Measurements from ENCODE around the gene CUEDC1. TPM values are rescaled to one million over a fixed set of nuclear protein-coding genes. Genes with fewer than 3 reads are reported as not detected.

The CUEDC1 gene
- total and polyA plus RNA-seq, 2 of the 13 experiments (the other 11 are each of a cell fraction or from before 2014, with no cell fraction given) = 7.4 to 12.9 TPM

- TF ChIP-seq, protein P1, sequence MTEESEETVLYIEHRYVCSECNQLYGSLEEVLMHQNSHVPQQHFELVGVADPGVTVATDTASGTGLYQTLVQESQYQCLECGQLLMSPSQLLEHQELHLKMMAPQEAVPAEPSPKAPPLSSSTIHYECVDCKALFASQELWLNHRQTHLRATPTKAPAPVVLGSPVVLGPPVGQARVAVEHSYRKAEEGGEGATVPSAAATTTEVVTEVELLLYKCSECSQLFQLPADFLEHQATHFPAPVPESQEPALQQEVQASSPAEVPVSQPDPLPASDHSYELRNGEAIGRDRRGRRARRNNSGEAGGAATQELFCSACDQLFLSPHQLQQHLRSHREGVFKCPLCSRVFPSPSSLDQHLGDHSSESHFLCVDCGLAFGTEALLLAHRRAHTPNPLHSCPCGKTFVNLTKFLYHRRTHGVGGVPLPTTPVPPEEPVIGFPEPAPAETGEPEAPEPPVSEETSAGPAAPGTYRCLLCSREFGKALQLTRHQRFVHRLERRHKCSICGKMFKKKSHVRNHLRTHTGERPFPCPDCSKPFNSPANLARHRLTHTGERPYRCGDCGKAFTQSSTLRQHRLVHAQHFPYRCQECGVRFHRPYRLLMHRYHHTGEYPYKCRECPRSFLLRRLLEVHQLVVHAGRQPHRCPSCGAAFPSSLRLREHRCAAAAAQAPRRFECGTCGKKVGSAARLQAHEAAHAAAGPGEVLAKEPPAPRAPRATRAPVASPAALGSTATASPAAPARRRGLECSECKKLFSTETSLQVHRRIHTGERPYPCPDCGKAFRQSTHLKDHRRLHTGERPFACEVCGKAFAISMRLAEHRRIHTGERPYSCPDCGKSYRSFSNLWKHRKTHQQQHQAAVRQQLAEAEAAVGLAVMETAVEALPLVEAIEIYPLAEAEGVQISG (CRISPR knock-in tag; IDR thresholded peaks at IDR 0.05) = no peak
- peak; percentile 73 for TF ChIP-seq RBFOX2 (IDR thresholded peaks at IDR 0.05; ENCODE audit: low read depth, low read length)
- no peak for TF ChIP-seq ZBTB4 (CRISPR knock-in tag; IDR thresholded peaks at IDR 0.05; ENCODE audit: borderline replicate concordance)
- TF ChIP-seq CHD2 (IDR thresholded peaks at IDR 0.05; ENCODE audit: low read depth, low read length) = no peak
- TF ChIP-seq ZNF788 (CRISPR knock-in tag; IDR thresholded peaks at IDR 0.05; ENCODE audit: borderline replicate concordance) = no peak
- no peak for TF ChIP-seq ZNF33B (CRISPR knock-in tag; IDR thresholded peaks at IDR 0.05)
- no peak for TF ChIP-seq ZFP91 (CRISPR knock-in tag; IDR thresholded peaks at IDR 0.05; ENCODE audit: borderline replicate concordance)
- peak; percentile 28; the same call in 1 of the 2 replicates for TF ChIP-seq POLR2AphosphoS5 (IDR thresholded peaks at IDR 0.05; ENCODE audit: low read depth, low read length)
- TF ChIP-seq THAP7 (CRISPR knock-in tag; IDR thresholded peaks at IDR 0.05) = no peak
- TF ChIP-seq PLRG1 (conservative IDR thresholded peaks at IDR 0.05) = no peak
- TF ChIP-seq POLR2AphosphoS2 (IDR thresholded peaks at IDR 0.05; ENCODE audit: low read depth, low read length) = peak; percentile 78
- no peak for TF ChIP-seq CBX5 (CRISPR knock-in tag; IDR thresholded peaks at IDR 0.05; ENCODE audit: borderline replicate concordance)
- TF ChIP-seq MYC (CRISPR knock-in tag; IDR thresholded peaks at IDR 0.05; ENCODE audit: borderline replicate concordance) = no peak
- no peak for TF ChIP-seq PCBP1 (IDR thresholded peaks at IDR 0.05; ENCODE audit: borderline replicate concordance, low read depth, low read length)
- TF ChIP-seq, protein P2, sequence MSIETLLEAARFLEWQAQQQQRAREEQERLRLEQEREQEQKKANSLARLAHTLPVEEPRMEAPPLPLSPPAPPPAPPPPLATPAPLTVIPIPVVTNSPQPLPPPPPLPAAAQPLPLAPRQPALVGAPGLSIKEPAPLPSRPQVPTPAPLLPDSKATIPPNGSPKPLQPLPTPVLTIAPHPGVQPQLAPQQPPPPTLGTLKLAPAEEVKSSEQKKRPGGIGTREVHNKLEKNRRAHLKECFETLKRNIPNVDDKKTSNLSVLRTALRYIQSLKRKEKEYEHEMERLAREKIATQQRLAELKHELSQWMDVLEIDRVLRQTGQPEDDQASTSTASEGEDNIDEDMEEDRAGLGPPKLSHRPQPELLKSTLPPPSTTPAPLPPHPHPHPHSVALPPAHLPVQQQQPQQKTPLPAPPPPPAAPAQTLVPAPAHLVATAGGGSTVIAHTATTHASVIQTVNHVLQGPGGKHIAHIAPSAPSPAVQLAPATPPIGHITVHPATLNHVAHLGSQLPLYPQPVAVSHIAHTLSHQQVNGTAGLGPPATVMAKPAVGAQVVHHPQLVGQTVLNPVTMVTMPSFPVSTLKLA (IDR thresholded peaks at IDR 0.05) = no peak
These were observed 46.4 kb upstream of the CUEDC1 start (continued) for GRCh38 chr17:58001461-58002124.

Measured in HepG2 (cell line).